GM18520 (cell line): ENCODE data around the gene CACNB4.
"Not testable (repeated sequence)": the region's sequence is repeated elsewhere in the genome, so short reads cannot be mapped to it uniquely, and the experiment has no call there.

Experiments used
- ATAC-seq: cut with Tn5 transposase; IDR thresholded peaks from one replicate; pipeline ENCODE4 v1.9.1; 2021; ENCODE audit not compliant: unreplicated experiment

The CACNB4 gene

DNA sequence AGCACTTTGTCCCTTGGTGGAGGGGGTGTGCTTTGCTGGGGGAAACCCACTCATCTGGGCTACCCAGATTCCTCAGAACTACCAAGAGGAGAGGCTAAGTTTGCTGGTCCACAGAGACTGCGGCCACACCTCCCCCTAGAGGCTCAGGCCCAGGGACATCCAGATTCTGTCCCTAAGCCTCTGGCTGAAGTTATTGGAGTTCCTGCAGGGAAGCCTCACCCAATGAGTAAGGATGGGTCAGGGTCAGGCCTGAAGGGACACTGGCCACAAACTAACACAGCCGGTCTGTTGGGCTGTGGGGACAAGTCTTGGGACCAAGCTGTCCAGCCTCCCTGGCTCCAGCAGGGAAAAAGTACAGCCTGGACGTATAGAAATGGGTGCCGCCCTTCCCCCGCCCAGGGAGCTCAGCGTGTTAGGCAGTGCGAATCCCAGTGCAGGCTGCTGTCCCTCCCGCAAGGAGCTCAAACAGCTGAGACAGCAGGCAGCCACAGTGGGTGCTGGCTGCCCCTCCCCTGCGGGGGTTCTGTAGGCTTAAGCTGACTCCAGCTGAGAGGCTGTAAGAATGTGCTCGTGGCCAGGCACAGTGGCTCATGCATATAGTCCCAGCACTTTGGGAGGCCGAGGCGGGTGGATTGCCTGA is 183.7 kb downstream of the CACNB4 start:
- ATAC-seq, result no peak

- ATAC-seq, result no peak
Measured at GRCh38 chr2:151908204-151908882, 190.5 kb downstream of the CACNB4 start.

GRCh38 chr2:151907286-151908203 is 191.3 kb downstream of the CACNB4 start:
- no peak for ATAC-seq

DNA sequence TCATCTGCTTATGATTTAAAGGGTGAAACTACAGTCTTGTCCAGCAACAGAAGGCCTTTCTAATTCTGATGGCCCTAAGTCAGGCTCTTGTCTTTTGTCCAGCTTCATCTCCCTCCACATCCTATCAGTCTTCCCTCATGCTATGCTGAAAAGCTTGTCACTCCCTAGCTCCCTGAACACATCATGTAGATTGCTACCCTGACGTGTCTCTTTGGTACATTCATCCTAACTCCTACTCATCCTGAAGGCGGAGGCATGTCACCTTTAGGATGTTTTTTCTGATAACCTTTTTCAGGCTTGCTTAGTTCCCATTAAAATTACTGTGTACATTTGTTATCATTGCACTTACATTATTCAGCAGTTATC is 192.2 kb downstream of the CACNB4 start:
- no peak for ATAC-seq

- ATAC-seq, result no peak
Measured at GRCh38 chr2:151905963-151906632, 192.7 kb downstream of the CACNB4 start.

GRCh38 chr2:151904807-151905206 is 194.0 kb downstream of the CACNB4 start:
- no peak for ATAC-seq

DNA sequence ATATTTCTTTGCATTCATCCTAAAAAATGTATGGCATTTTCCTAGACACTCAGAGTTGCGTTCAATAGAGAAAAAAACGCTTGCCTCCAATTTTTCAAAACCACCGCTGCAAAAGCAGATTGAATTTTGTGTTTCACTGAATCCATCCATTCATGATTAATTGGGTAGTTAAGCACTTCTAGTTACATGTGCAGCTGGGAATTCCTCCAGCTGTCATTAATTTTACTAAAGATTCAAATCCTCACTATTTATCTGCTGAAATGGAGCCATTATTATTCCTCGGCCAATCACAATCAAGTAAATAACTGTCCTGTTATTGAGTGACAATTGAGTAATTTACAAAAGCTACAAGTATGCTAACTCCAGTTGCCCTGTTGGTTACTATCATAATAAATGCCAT is 194.8 kb downstream of the CACNB4 start:
- no peak for ATAC-seq

DNA sequence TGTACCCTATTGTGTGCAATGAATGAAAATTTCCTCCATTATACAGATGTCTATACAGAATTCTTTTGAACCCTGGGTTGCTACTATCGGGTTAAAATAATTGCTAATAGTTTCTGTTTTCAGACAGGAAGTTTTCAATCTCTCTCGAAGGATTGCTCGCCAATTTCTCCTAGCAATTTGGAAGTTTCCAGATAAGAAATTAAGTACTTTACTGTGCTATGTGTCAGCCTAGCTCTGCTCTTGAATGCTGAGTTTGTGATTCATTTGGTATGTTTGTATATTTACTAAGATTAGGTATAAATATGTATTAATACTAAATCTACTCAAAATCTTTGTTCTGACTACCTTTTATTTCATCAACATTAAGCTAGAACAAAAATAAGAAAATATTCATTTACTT is 196.0 kb downstream of the CACNB4 start:
- ATAC-seq, result no peak

GRCh38 chr2:151900331-151900730 is 198.5 kb downstream of the CACNB4 start:
- no peak for ATAC-seq

DNA sequence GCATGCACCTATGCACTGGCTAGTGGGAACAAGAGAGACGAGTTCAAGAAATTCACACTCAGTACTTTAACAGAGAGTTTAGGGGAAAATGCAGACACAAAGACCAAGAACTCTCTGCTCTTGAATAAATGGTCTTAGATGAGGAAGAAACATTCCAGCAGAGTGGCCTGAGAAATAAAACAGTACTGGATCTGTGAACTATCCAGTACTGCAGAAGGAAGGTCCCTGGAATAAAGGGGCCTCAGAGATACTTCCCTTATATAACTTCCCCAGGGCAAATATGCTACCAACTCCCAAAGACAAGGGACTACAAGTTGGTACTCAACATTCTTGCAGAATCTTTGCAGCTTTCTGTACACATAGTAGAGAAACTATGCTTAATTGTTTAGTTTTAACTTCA is 199.7 kb downstream of the CACNB4 start:
- ATAC-seq, result no peak

DNA sequence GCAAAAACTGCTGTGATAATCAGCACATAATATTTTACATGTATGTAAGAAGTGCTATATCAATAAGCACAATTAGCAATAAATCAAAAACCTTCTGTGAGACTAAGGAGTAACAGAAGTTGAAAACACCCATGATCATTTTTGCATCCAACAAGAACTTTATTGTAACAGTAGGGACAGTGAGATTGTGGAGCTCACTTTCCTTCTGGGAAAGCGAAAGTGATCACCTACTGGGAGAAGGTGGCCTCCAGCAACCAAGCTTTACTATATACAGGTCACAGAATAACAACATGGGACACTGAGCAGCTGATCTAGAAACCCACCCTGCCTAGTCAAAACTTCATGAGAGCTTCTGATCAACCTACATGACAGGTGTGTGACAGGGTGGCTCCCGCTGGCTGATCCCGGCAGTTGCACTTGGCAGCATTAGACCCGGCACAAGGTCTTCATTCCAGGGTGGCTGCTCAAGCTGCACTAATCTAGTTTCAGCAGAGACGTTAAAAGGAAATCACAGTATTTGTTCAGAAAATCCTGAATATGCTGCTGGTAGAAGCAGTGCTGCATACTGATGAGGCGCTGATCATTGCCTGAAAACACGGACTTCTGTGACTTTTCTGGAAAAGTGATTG is 207.2 kb downstream of the CACNB4 start:
- no peak for ATAC-seq

DNA sequence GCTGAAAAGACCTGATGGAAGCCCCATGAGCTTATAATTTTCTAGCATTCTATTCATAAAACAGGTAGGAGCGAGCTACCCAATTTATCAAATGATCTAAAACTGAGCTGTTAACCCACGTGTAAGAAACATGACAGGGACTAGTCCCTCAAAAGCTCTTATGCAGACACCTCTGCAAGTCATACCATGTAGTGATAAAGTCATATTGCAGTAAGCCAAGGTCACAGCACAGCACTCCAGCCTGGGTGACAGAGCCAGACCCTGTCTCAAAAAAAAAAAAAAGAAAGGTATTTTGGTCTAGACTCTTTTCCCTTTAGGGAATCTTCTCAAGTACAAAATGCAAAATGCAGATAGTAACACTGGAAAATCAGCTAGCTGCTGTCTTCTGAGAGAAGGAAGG is 211.7 kb downstream of the CACNB4 start:
- no peak for ATAC-seq

DNA sequence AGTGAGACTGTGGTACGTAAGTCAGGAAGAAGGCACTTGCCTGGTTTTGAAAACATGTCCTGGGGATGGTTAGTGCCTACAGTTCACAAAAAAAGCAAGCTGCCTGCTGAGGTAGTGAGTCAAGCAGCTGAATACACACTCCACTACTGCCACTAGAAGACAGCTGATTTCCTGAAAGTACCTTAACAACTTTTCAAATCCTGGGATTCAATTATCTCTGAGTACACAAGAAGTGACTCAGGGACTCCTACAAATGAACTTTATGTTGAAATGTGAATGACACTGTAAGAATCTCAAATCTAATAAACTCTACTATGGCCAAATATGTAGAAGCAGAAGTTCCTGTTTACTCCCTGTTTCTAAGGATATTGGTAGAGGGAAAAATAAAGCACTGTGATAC is 212.6 kb downstream of the CACNB4 start:
- ATAC-seq, result no peak

DNA sequence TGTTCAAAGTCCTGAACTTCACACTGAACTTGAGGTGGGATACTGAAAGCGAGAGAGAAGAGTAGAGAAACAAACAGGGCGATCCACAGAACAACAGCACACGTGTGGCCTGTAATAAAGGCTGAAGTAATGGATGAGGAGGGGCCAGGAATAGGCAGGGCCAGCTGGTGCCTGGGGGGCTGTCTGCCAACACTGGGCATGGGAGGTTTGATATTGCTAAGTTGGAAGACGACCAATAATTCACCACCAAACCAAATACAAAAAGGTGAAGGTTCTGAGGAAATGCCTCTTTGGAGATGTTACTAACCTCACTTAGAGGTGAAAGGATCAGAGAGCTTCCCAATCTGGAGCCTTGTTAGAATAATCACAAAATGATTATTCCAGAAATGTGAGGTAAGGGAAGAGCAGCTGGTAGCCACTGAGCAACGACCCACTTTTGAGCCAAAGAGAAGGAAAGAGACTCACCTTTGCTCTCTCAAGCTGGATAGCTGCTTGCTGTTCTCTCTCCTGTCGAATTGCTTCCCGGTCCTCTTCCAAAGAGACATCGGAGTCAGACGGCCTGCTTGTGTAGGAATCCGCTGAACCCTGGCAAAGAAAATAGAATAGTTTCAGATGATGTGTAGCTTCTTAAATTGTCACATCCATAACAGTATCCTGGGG is 215.9 kb downstream of the CACNB4 start:
- no peak for ATAC-seq

DNA sequence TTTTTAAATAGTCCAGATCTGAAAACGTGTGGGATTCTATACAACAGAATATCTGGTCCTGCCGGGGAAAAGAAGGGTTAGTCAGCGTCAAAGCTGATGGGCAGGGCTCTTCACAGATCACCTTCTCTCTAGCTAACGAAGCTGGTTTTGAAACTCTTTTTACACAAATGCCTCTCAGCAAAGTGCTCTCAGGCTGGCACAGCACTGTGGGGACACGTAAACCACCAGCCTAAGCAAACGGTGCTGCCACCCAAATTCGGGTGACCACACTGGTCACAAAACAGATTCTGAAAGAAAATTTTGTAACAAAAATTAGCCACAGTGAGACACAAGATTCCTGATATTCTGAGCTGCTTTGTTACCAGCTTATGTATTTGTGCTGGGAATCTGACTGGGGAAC is 217.5 kb downstream of the CACNB4 start:
- no peak for ATAC-seq

DNA sequence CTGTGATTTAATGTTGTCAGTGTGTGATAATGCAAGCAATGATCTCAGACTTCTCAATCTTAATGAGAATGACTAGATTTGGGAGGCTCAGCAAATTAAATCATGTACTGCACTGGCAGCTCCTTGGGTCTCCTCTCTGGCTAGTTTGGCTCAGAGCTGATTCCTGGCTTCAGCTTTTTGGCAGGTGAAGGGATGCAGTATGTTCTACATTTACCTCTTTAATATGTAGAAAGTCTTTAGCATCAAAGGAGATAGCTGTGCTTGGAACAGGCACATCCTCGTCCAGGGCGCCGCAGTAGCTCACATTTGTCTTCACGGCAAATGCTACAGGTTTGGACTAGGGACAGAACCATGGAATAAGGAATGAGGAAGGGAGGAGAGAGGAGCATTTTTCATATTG is 218.3 kb downstream of the CACNB4 start:
- ATAC-seq, result no peak

GRCh38 chr2:151878655-151879563 is 219.9 kb downstream of the CACNB4 start:
- no peak for ATAC-seq

- no peak for ATAC-seq
Measured at GRCh38 chr2:151878204-151878603, 220.6 kb downstream of the CACNB4 start.

- not testable (repeated sequence) for ATAC-seq
Measured at GRCh38 chr2:151875631-151876030, 223.2 kb downstream of the CACNB4 start.
